Lung (tissue), 12 donors: ENCODE results near the gene IDH3A. TPM values are rescaled to one million over a fixed set of nuclear protein-coding genes. Genes with fewer than 3 reads are reported as not detected.
A peak's percentile ranks its signal among the peaks of the same experiment; 100 is the strongest.

Experiments
- ATAC-seq: fragments of 200-7000 bp; cut with Tn5 transposase; one replicate; pipeline ENCODE4 v1.9.1; 2020; ENCODE audit warnings: moderate number of reproducible peaks; ENCODE audit not compliant: insufficient read depth, low FRiP score
- DNase-seq, 3 donors: peaks; one replicate each; pipeline ENCODE4 v3.0.0-alpha.2; 2013 to 2017
- H3K27ac ChIP-seq, 2 donors: one replicate each; pipeline ENCODE4 v1.5.1; 2013; ENCODE audit warnings: mild to moderate bottlenecking in 2 of 2, moderate library complexity in 2 of 2, control low read depth in 1 of 2, inconsistent platforms in 1 of 2, low read depth in 1 of 2, low read length in 1 of 2
- H3K27me3 ChIP-seq, 3 donors: one replicate each; pipeline ENCODE4 v1.5.1; 2013; ENCODE audit warnings: low read length in 2 of 3; ENCODE audit not compliant: control insufficient read depth in 3 of 3, insufficient read depth in 3 of 3
- H3K36me3 ChIP-seq, 4 donors: one replicate each; pipeline ENCODE4 v1.5.1; 2013; ENCODE audit warnings: low read length in 4 of 4, mild to moderate bottlenecking in 1 of 4, moderate library complexity in 1 of 4; ENCODE audit not compliant: control insufficient read depth in 4 of 4, insufficient read depth in 4 of 4
- H3K4me1 ChIP-seq, 5 donors: one replicate each; pipeline ENCODE4 v1.5.1; 2013; ENCODE audit warnings: low read length in 5 of 5, mild to moderate bottlenecking in 2 of 5, moderate library complexity in 1 of 5; ENCODE audit not compliant: control insufficient read depth in 5 of 5, insufficient read depth in 5 of 5
- H3K4me3 ChIP-seq: one replicate; pipeline ENCODE4 v1.5.1; 2013; ENCODE audit warnings: mild to moderate bottlenecking, control low read depth, moderate library complexity
- H3K9ac ChIP-seq, 2 donors: one replicate each; pipeline ENCODE4 v1.5.1; 2013; ENCODE audit warnings: low read length in 2 of 2, control low read depth in 1 of 2; ENCODE audit not compliant: insufficient read depth in 1 of 2
- H3K9me3 ChIP-seq, 4 donors: one replicate each; pipeline ENCODE4 v1.5.1; 2013; ENCODE audit warnings: low read length in 3 of 4, mild to moderate bottlenecking in 1 of 4, moderate library complexity in 1 of 4; ENCODE audit not compliant: control insufficient read depth in 4 of 4, insufficient read depth in 3 of 4
- CTCF ChIP-seq: IDR thresholded peaks from 2 replicates; pipeline ENCODE4 v1.5.1; 2012; ENCODE audit warnings: mild to moderate bottlenecking; ENCODE audit errors: control extremely low read depth, extremely low read depth
- WGBS, 2 donors: extraction: QIAGEN DNeasy Blood & Tissue Kit; methylation state at CpG; one replicate each; pipeline ENCODE4 v1.1.7; 2013; 5-methylcytosine and 5-hydroxymethylcytosine counted together
- polyA plus RNA-seq, 2 donors: library from polyadenylated mRNA; stranded (reverse); fragments of 200-250 nt; gene quantifications; one replicate each; pipeline ENCODE4 v1.2.1, GENCODE V29; 2013
- total RNA-seq, 2 donors: library from RNA; depleted of rRNA in 1 of 2; stranded (reverse); fragments of >200 nt in 1 of 2; gene quantifications; one replicate each; pipeline ENCODE4 v1.2.1, GENCODE V29; 2014 to 2021
- donor health status: control.
- donor health status: control.
- donor health status: Bipolar disorder and iron deficiency.
- donor health status: healthy.
- donor health status: DM: yes; HTN: yes; CAD: no.

The IDH3A gene
- total and polyA plus RNA-seq, 4 donors = 28.6 to 83.2 (median 45.5) TPM

- ATAC-seq (no peak), DNase-seq (no peak)
- Histone ChIP-seq H3K27me3 (no peaks in the 10 kb centered on the region), H3K27ac (no peak overlapping the region), H3K36me3 (no peaks in the 10 kb centered on the region), H3K9ac (no peak overlapping the region), H3K9me3 (no peaks in the 10 kb centered on the region), H3K4me1 (peaks cover 0 to 6% (median 0%) of the 10 kb centered on the region in 5 donors), H3K4me3 (no peak overlapping the region)
- WGBS, 2 donors = 87 to 91% methylated on average over 3 of the region's 3 CpGs
- TF ChIP-seq CTCF = no peak
These were observed 23.9 kb upstream of the IDH3A start for GRCh38 chr15:78125267-78125666.

- H3K9ac ChIP-seq = no peak overlapping the region
- peaks cover 0 to 3% (median 0%) of the 10 kb centered on the region in 4 donors for H3K9me3 ChIP-seq
- DNase-seq (no peak), ATAC-seq (no peak)
- WGBS, 2 donors = 58 to 65% methylated on average over 2 of the region's 2 CpGs
- TF ChIP-seq CTCF = no peak
- no peaks in the 10 kb centered on the region for H3K36me3 ChIP-seq
- H3K27ac ChIP-seq = no peak overlapping the region
- H3K4me3 ChIP-seq = no peak overlapping the region
- no peaks in the 10 kb centered on the region for H3K27me3 ChIP-seq
- H3K4me1 ChIP-seq = peaks cover 0 to 11% (median 5%) of the 10 kb centered on the region in 5 donors
These were observed 21.3 kb upstream of the IDH3A start for GRCh38 chr15:78127882-78128281.

- H3K4me1 ChIP-seq = peaks cover 0 to 11% (median 5%) of the 10 kb centered on the region in 5 donors
- H3K4me3 ChIP-seq = no peak overlapping the region
- ATAC-seq (no peak), DNase-seq (peak; percentile 10 to 31 (median 26))
- peaks cover 0 to 3% (median 0%) of the 10 kb centered on the region in 4 donors for H3K9me3 ChIP-seq
- TF ChIP-seq CTCF = no peak
- no peak overlapping the region for H3K27ac ChIP-seq
- H3K36me3 ChIP-seq = no peaks in the 10 kb centered on the region
- 81 to 83% methylated on average over 8 of the region's 8 CpGs for WGBS, 2 donors
- H3K27me3 ChIP-seq = no peaks in the 10 kb centered on the region
- H3K9ac ChIP-seq = no peak overlapping the region
These were observed 19.9 kb upstream of the IDH3A start for GRCh38 chr15:78129077-78129750.
